ENCODE results near the gene ING4. TPM values are rescaled to one million over a fixed set of nuclear protein-coding genes. Genes with fewer than 3 reads are reported as not detected.

The ING4 gene
- total and polyA plus RNA-seq, 2 of the 4 experiments (the other 2 are of a cell fraction), result 22.0 to 47.5 TPM

GRCh38 chr12:6672143-6672542 is 9.2 kb upstream of the ING4 start:
- Histone ChIP-seq H2BK120ac (ENCODE audit: low read depth, low read length) (no peak overlapping the region), H3K9me1 (ENCODE audit: insufficient read depth, low read length) (no peaks in the 10 kb centered on the region), H2AK5ac (ENCODE audit: low read depth, low read length) (no peak overlapping the region), H3K27ac (ENCODE audit: insufficient read depth, low read length) (no peak overlapping the region), H3K4me3 (ENCODE audit: insufficient read depth, low read depth, low read length) (no peak overlapping the region), H3K27me3 (ENCODE audit: control insufficient read depth, insufficient read depth, low read length) (no peaks in the 10 kb centered on the region), H3K14ac (replicated peaks; ENCODE audit: low read depth, low read length) (no peak overlapping the region), H3K79me1 (ENCODE audit: low read depth in 1 of 2, low read length in 2 of 2) (peaks cover 28 to 29% of the 10 kb centered on the region in 2 experiments), H4K20me1 (ENCODE audit: insufficient read depth, low read length) (no peaks in the 10 kb centered on the region), H4K91ac (ENCODE audit: insufficient read depth, low read depth, low read length) (no peak overlapping the region), H3K4ac (ENCODE audit: low read depth, low read length) (no peak overlapping the region), H3K18ac (ENCODE audit: low read depth, low read length) (no peak overlapping the region), H3K9me3 (ENCODE audit: control insufficient read depth, insufficient read depth, low read length) (no peaks in the 10 kb centered on the region), H2BK15ac (ENCODE audit: low read depth, low read length) (no peak overlapping the region), H2BK5ac (ENCODE audit: low read depth, low read length, poor library complexity, severe bottlenecking) (no peak overlapping the region), H2BK20ac (ENCODE audit: low read depth, low read length) (no peak overlapping the region), H3K4me1 (ENCODE audit: control insufficient read depth, insufficient read depth, low read length) (no peaks in the 10 kb centered on the region), H3K4me2 (ENCODE audit: low read depth, low read length) (no peak overlapping the region), H3K56ac (ENCODE audit: extremely low read depth, insufficient read depth, low read length) (no peak overlapping the region), H4K5ac (ENCODE audit: low read depth, low read length) (no peak overlapping the region), H3K23ac (ENCODE audit: low read depth, low read length) (no peak overlapping the region), H4K8ac (ENCODE audit: low read depth in 2 of 2, low read length in 2 of 2) (no peak overlapping the region), H3K36me3 (ENCODE audit: control insufficient read depth, insufficient read depth, low read length) (peaks cover 62% of the 10 kb centered on the region), H3K9ac (ENCODE audit: low read depth, low read length) (no peak overlapping the region), H2AK9ac (replicated peaks; ENCODE audit: low read depth, low read length, poor library complexity) (no peak overlapping the region), H2AFZ (replicated peaks; ENCODE audit: low read length, poor library complexity) (no peak overlapping the region)
- no peak for TF ChIP-seq MAZ (IDR thresholded peaks at IDR 0.05; ENCODE audit: borderline replicate concordance, low read depth, low read length)
- TF ChIP-seq SMC3 (IDR thresholded peaks at IDR 0.05; ENCODE audit: low read depth, low read length), result no peak
- no peak for TF ChIP-seq MXI1 (IDR thresholded peaks at IDR 0.05; ENCODE audit: borderline replicate concordance, low read depth, low read length)
- TF ChIP-seq RCOR1 (IDR thresholded peaks at IDR 0.05; ENCODE audit: insufficient replicate concordance, low read length), result no peak
- TF ChIP-seq CTCF (conservative IDR thresholded peaks at IDR 0.05; ENCODE audit: low read depth, low read length), result no peak
- TF ChIP-seq RAD21 (IDR thresholded peaks at IDR 0.05; ENCODE audit: low read length), result no peak
- TF ChIP-seq CHD1 (IDR thresholded peaks at IDR 0.05; ENCODE audit: low read depth, low read length), result no peak
- TF ChIP-seq USF2 (IDR thresholded peaks at IDR 0.05; ENCODE audit: low read depth, low read length), result no peak
- no peak for TF ChIP-seq POLR2A (IDR thresholded peaks at IDR 0.05; ENCODE audit: low read depth, low read length)
- WGBS, 2 experiments (ENCODE audit: extremely low coverage in 2 of 2, insufficient read length in 1 of 2), result 100% methylated on average over 3 of the region's 18 CpGs; no CpG with 5 or more reads in 1 of the 2 experiments
- intact Hi-C loops (cut with micrococcal nuclease), result no loop called here
- no TSS peak for BruUV-seq (replicated peaks)
- POLR2A ChIA-PET (ENCODE audit: unreplicated experiment), result no interaction called here
- DNase-seq (no peak), ATAC-seq (ENCODE audit: low read depth) (no peak)
- in situ Hi-C loops (cut with MboI; ENCODE audit: low sequenced_read_pairs), result no loop called here
- CTCF ChIA-PET, result no interaction called here
- dilution Hi-C loops (cut with HindIII; ENCODE audit: low sequenced_read_pairs, unreplicated experiment), result no loop called here
